Stimulated activated CD8-positive, alpha-beta memory T cell treated with anti-CD3 and anti-CD28 coated beads, Interleukin-12 subunit alpha, Interleukin-12 subunit beta, amount 100 ng/mL, for 1 hour (primary cell): ENCODE measurements around the gene THTPA.
A peak's percentile ranks its signal among the peaks of the same experiment; 100 is the strongest.

Experiments used
- DNase-seq: peaks from one replicate; pipeline ENCODE4 v3.0.0-alpha.2; 2020; ENCODE audit warnings: low read depth

Gene THTPA

DNA sequence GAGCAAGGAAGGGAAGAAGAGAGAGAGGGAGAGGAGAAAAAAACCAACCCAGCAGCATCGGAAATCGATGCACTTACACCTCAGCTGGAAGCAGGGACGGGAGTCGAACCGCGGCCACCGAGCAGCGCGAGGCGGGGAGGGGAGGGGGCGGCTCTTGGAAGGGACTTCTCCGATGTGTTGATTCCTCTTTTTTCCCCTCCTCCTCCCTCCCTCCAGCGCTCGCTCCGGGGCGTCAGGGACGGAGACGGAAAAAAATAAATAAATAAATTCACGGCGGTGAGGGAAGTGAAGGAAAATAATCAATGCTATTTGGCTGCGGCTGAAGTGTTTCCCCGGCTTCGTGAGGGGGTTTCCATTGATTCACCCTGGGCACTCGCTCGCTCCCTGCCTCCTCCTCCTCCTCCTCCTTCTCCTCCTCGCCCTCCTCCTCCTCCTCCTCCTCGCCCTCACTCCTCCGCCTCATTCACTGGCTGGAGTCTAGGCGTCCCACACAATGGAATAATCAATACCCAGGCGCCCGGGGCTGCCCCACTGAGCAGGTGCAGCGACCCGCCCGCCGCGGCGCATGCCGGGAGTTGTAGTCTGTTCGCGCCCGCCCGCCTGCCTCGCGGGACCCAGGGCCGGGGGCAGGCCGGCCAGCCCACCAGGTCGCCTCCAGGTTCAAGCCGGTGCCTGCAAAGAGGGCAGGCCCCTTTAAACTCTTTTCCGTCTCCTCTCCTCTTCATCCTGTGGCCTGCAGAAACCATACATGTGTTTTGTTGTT, 4.6 kb upstream of the THTPA start, which contains the start of gene ZFHX2:
TSS of gene ZFHX2 (minus strand) at position 500 of the 763 bp plus-strand sequence. CDS start 16,440 bp downstream, outside the sequence.
- DNase-seq = peak; percentile 60

DNA sequence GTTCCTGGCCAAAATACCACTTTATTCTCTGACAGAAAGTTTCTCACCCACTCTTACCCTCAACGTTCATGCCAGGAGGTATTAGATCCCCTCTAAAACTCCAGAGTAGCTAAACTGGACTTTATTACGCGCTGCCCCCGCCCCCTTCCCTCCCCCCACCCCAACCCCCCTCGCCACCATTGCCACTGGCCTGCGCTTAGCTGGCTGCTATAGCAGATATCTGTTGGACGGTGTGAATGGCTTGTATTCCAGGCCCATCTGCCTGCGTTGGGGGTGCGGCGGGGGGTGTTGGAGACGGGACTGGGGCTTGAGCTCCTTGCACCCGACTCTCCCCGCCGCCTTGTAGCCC, 564 bp upstream of the THTPA start:
- no peak for DNase-seq

DNA sequence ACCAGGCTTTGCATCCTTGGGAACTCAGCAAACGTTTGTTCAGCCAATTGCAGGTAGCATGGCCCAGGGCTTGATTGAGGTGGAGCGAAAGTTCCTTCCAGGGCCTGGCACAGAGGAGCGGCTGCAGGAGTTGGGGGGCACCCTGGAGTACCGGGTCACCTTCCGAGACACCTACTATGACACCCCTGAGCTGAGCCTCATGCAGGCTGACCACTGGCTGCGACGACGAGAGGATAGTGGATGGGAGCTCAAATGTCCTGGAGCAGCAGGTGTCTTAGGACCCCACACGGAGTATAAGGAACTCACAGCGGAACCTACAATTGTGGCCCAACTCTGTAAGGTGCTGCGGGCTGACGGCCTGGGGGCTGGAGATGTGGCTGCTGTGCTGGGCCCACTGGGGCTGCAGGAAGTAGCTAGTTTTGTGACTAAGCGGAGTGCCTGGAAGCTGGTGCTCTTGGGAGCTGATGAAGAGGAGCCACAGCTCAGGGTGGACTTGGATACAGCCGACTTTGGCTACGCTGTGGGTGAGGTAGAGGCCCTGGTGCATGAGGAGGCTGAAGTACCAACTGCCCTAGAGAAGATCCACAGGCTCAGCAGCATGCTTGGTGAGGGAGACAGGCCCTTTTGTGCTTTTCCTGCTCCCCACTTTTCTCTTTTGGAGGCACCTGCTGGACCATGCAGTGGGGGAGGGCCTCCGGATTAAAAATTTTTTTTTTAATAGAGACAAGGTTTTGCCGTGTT, 799 bp downstream of the THTPA start:
- no peak for DNase-seq

GRCh38 chr14:23557521-23557920, 1.4 kb downstream of the THTPA start:
- DNase-seq = no peak

- no peak for DNase-seq
Observed at GRCh38 chr14:23557946-23558345, 1.9 kb downstream of the THTPA start.

DNA sequence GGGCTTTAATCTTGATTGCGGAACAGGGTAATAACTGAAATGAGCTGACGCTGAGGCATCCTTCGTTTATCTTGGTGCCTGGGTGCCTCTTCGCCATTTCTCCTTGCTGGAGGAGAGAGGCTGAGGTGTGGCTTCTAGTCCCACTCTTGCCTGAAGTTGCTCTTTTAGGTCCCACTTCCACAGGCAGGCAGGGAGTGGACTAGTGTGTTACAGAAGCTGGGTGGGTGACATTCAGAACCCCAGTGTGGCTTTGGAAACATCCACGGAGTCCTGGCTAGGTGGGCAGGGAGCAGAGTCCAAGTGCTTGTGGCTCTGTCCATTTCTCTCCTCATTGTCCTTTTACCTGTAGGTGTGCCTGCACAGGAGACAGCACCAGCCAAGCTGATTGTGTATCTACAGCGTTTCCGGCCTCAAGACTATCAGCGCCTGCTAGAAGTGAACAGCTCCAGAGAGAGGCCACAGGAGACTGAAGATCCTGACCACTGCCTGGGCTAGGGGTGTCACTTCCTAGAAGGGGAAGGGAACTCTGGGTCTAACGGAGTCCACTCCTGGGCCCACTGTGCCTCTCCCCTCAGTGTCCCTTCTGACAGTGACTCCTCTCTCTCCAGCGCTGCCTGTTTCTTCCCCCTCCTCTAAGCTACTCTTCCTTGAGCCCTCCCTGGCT, 2.4 kb downstream of the THTPA start:
- no peak for DNase-seq

DNA sequence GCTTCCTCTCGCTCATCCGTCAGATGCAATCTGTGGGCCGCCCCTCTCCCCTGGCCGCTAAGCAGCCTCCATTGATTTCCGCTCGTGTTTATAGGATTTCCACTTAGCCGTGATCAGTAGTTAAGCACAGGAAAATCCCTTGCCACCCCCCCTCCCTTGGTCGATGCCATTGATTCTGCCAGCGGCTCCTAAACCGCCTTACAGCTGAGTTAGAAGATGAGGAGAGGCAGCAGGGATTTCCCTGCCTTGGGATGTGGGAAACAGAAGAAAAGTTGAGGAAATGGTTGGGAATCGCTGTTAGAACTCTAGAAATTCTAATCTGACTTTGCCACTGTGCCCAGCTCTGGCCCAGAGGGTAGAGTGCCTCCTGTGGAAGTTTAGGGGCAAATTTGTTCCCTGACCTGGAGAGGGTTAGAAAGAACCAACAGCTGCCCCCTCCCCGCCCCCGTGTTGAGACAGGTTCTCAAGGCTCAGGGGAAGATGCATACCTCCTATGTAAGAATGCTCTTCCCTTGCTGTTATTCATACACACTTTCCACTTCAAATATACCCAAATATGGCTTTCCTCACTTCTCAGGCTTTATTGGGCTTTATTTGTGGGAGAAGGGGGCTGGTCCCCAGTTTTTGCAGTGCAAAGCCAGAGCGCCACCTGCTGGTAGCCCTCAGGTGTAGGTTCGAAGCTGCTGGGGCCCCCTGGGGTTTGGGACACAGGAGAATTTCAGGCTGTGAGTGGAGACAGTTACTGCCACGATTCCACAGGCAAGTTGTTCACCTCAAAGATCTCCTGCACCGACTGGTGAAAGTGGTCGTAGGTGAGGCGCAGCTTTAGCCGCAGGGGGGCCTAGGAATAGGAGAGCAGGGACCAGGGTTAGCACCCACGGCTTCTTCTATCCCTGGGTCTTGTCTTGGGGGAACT, 3.2 kb downstream of the THTPA start:
- DNase-seq = peak; percentile 48

DNA sequence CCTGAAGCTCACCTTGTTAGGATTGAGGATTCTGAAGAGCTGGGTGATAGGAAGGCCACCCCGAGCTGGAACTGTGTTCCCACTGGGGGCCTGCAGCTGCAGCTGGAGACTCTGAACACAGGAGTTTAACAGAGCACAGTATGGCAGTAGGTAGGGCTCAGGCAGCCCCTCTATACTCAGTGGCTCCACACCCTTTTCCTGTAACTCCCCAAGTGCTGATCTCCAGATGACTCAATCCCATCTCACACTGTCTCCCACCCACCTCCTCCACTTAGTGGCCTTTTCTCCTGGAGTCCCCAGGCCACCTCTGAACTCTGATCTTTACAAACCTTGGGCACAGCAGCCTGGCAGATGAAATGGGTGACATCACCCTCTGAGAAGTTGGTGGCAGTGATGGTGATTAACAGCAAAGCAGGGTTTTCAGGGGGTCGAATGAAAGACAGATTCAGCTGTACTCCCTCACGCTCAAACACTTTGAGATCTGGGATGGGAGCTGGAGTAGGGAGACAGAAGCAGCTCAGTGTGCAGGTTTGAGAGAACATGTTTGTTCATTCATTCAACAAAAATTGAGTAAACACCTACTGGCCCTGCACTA, 4.0 kb downstream of the THTPA start:
- no peak for DNase-seq

GRCh38 chr14:23561259-23561658, 5.2 kb downstream of the THTPA start:
- no peak for DNase-seq

DNA sequence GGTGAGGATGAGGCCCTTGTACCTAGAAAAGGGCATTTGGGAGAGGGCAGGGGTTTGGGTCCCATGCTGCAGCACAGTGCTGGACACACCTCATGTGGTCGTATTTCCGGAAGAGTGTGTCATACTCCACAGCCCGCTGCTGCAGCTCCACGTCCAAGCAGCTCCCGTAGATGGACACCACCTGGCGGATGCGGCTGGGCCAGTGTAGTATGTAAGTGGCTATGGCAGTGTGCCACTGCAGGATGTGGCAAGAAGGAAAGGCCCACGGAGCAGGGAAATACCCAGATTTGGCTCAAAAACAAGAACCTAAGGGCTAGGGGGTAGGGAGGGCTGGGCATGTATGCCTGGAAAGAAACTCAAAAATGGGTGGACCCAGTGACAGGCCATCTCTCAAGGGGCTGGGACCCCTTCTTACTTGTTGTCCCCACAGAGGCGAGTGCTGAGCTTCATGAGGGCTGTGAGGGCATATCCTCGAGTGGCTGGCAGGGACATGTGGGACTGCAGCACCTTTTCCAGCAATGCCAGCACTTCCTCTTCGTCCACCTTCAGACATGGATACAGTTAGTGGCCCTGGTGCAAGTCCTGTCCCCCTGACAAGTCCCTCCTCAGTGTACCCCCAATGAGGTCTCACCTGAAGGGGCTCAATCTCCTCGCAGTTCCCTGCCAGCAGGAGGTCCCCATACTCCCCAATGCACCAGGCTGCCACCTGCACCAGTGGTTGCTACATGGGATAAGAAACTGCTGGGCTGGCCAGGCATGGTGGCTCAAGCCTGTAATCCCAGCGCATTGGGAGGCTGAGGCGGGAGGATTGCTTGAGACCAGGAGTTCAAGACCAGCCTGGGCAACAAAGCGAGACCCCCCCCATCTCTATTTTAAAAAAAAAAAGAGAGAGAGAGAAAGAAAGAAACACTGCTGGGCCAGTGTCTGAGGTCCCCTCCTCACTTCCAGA, 6.1 kb downstream of the THTPA start:
- DNase-seq = no peak

DNA sequence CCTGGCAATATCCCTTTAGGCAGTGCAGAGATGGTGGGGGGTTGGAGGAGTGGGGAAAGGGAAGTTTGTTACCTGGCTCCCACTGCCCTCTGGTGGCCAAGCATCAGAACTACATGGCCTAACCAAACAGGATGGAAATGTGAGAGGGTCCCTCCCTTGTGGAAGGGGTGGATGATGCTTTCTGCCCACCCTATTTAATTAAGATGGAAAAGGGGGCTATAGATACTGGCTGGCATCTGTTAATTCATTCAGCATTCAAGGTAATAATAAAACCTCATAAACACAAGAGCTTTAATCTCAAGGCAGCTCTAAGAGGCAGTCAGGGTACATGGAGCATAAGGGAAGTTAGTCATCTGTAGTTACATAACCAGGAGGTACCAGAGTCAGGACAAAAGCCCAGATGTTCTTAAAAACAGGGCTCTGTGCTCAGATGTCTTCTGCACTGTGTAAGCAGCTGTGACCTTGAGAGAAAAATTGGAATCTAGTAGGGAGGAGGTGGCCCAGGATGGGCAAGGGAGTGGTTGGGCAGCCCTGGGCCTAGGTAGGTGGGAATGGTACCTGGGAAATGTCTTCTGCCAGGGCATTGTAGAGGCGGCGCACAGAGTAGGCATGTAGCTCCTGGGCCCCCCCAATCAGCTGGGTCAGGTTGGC, 6.9 kb downstream of the THTPA start:
- no peak for DNase-seq

- no peak for DNase-seq
Observed at GRCh38 chr14:23563473-23564180, 7.6 kb downstream of the THTPA start.

- no peak for DNase-seq
Observed at GRCh38 chr14:23564181-23564812, 8.2 kb downstream of the THTPA start.

- no peak for DNase-seq
Observed at GRCh38 chr14:23564876-23565275, 8.8 kb downstream of the THTPA start.

- DNase-seq = no peak
Observed at GRCh38 chr14:23565626-23566025, 9.6 kb downstream of the THTPA start.

GRCh38 chr14:23566112-23566777, 10.2 kb downstream of the THTPA start:
- no peak for DNase-seq

DNA sequence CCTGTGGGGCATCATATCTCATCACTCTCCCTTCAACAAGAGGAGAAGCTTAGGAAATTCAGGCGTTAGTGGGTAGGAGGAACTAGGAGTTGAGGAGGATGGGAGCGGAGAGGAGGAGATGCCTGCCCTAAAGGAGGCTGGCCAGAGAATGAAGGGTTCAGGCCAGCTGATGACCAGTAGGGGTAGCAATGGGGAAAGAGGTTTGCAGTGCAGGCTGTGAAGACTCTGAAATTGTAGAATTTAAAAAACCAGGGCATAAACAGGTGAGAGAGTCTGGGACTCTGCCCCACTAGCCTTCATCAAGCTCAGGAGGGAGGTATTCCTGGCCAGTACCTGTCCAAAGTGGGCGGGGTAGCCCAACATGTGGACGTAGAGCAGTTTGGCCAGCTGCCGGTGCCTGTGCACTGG, 10.7 kb downstream of the THTPA start:
- no peak for DNase-seq
